HG03354 (cell line): ENCODE measurements around the gene PLPP7.

Source experiments
- ATAC-seq: cut with Tn5 transposase; IDR thresholded peaks from one replicate; pipeline ENCODE4 v1.9.1; 2021; ENCODE audit warnings: mild to moderate bottlenecking; ENCODE audit not compliant: unreplicated experiment, poor library complexity, severe bottlenecking

PLPP7 gene

GRCh38 chr9:131358556-131358955 is 69.0 kb downstream of the PLPP7 start:
- ATAC-seq, result no peak
